ENCODE data around the gene PRDM2. TPM values are rescaled to one million over a fixed set of nuclear protein-coding genes. Genes with fewer than 3 reads are reported as not detected.

The PRDM2 gene
- polyA plus RNA-seq, 1 donor (not counting 4 experiments of a cell fraction or from before 2014, with no cell fraction given) = 13.8 TPM

DNA sequence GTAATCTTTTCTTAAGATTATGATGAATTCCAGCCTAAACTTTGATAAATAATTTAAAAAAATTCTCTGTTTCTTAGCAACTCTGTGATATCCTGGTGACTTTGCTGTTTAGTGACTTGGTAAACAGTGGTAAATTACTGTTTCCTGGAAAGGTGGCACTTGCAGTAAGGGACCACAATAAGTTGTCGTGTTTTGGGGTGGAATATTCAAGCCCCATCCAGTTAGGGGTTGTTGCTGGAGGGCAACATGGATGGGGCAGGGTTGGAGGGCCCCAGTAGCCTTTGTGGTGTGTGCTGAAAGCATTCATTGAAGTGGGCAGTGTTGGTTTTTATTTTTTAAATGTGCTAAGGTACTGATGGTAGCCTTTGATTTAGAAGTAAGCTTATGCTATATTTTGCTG is 30.3 kb downstream of the PRDM2 start:
- dilution Hi-C loops (cut with MboI; ENCODE audit: extremely low pct_ligation_motif_present, low sequenced_read_pairs) = no loop called here
- no peak overlapping the region for H2AFZ ChIP-seq (ENCODE audit: control insufficient read depth, low read length)
- no peak overlapping the region for H3K4me3 ChIP-seq (ENCODE audit: control insufficient read depth in 2 of 3, extremely low read depth in 1 of 3, insufficient read depth in 2 of 3, low read depth in 1 of 3, low read length in 3 of 3)
- H3K9me1 ChIP-seq (ENCODE audit: control insufficient read depth, extremely low read depth, insufficient read depth, low read length) = no peaks in the 10 kb centered on the region
- no peaks in the 10 kb centered on the region for H4K20me1 ChIP-seq (ENCODE audit: control insufficient read depth, extremely low read depth, insufficient read depth, low read length)
- no peaks in the 10 kb centered on the region for H3K9me3 ChIP-seq (ENCODE audit: control insufficient read depth, low read depth, low read length)
- no peak overlapping the region for H3K9ac ChIP-seq (ENCODE audit: control insufficient read depth, extremely low read depth, insufficient read depth, low read length)
- no peak for DNase-seq (ENCODE audit: low read depth, low spot score)
- H3K4me2 ChIP-seq (ENCODE audit: control insufficient read depth, extremely low read depth, insufficient read depth, low read depth, low read length) = peak overlapping the region; percentile 51
- no peak overlapping the region for H3K27ac ChIP-seq (ENCODE audit: control insufficient read depth, insufficient read depth, low read length)
- no peaks in the 10 kb centered on the region for H3K27me3 ChIP-seq (ENCODE audit: control insufficient read depth, extremely low read depth, insufficient read depth, low read length)
- no peak for FAIRE-seq
- H3K79me2 ChIP-seq (ENCODE audit: control insufficient read depth, insufficient read depth, low read length) = peaks cover 14% of the 10 kb centered on the region
- TF ChIP-seq, protein P1, sequence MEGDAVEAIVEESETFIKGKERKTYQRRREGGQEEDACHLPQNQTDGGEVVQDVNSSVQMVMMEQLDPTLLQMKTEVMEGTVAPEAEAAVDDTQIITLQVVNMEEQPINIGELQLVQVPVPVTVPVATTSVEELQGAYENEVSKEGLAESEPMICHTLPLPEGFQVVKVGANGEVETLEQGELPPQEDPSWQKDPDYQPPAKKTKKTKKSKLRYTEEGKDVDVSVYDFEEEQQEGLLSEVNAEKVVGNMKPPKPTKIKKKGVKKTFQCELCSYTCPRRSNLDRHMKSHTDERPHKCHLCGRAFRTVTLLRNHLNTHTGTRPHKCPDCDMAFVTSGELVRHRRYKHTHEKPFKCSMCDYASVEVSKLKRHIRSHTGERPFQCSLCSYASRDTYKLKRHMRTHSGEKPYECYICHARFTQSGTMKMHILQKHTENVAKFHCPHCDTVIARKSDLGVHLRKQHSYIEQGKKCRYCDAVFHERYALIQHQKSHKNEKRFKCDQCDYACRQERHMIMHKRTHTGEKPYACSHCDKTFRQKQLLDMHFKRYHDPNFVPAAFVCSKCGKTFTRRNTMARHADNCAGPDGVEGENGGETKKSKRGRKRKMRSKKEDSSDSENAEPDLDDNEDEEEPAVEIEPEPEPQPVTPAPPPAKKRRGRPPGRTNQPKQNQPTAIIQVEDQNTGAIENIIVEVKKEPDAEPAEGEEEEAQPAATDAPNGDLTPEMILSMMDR (optimal IDR thresholded peaks at IDR 0.05 in 1 of 3, IDR thresholded peaks at IDR 0.05 in 1 of 3, conservative IDR thresholded peaks at IDR 0.05 in 1 of 3; ENCODE audit: extremely low read depth in 1 of 3, insufficient read depth in 2 of 3, low read length in 3 of 3) = no peak
- no peak for TF ChIP-seq EZH2 (IDR thresholded peaks at IDR 0.05; ENCODE audit: low read length)
- H3K36me3 ChIP-seq (ENCODE audit: control insufficient read depth in 2 of 2, extremely low read depth in 1 of 2, insufficient read depth in 2 of 2, low read length in 2 of 2) = no peaks in the 10 kb centered on the region
- peaks cover 13% of the 10 kb centered on the region for H3K4me1 ChIP-seq (ENCODE audit: control insufficient read depth, extremely low read depth, insufficient read depth, low read length)

DNA sequence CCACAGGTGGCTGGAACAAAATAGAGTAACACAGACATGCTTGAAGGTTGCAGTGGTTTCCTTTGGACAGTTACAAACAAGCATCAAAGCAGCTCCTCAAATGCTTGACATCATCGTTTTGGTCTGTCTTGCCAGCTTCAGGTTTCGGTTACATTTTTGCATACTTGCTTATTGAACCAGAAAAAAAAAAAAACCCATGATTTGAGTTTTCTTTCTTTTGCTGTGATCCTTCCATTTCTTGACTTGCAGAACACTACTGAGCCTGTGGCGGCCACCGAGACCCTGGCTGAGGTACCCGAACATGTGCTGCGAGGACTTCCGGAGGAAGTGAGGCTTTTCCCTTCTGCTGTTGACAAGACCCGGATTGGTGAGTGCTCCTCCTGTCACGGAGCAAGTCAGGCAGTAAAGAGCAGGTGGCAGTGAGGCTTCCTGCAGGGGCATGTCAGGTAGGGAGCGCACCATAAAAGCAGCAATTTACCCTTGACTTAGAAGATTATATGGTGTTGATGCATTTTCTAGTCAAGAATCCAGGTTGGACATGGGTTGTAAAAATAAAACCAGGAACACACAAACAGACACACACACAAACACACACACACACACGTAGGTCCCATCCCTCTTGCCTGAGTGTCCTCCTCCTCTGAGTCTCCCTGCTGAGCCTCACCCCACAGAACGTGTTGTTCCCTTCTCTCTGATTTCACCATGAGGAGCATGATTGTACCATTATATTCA is 30.9 kb downstream of the PRDM2 start:
- Histone ChIP-seq H3K4me2 (ENCODE audit: control insufficient read depth, extremely low read depth, insufficient read depth, low read depth, low read length) (peak overlapping the region; percentile 51), H3K9ac (ENCODE audit: control insufficient read depth, extremely low read depth, insufficient read depth, low read length) (no peak overlapping the region), H3K4me3 (ENCODE audit: control insufficient read depth in 2 of 3, extremely low read depth in 1 of 3, insufficient read depth in 2 of 3, low read depth in 1 of 3, low read length in 3 of 3) (no peak overlapping the region), H4K20me1 (ENCODE audit: control insufficient read depth, extremely low read depth, insufficient read depth, low read length) (no peaks in the 10 kb centered on the region), H3K79me2 (ENCODE audit: control insufficient read depth, insufficient read depth, low read length) (peaks cover 14% of the 10 kb centered on the region), H3K36me3 (ENCODE audit: control insufficient read depth in 2 of 2, extremely low read depth in 1 of 2, insufficient read depth in 2 of 2, low read length in 2 of 2) (no peaks in the 10 kb centered on the region), H3K9me3 (ENCODE audit: control insufficient read depth, low read depth, low read length) (no peaks in the 10 kb centered on the region), H3K4me1 (ENCODE audit: control insufficient read depth, extremely low read depth, insufficient read depth, low read length) (peaks cover 10% of the 10 kb centered on the region), H3K27me3 (ENCODE audit: control insufficient read depth, extremely low read depth, insufficient read depth, low read length) (no peaks in the 10 kb centered on the region), H3K27ac (ENCODE audit: control insufficient read depth, insufficient read depth, low read length) (no peak overlapping the region), H2AFZ (ENCODE audit: control insufficient read depth, low read length) (peak overlapping the region; percentile 25), H3K9me1 (ENCODE audit: control insufficient read depth, extremely low read depth, insufficient read depth, low read length) (no peaks in the 10 kb centered on the region)
- TF ChIP-seq EZH2 (IDR thresholded peaks at IDR 0.05; ENCODE audit: low read length) = no peak
- TF ChIP-seq, protein P1 (optimal IDR thresholded peaks at IDR 0.05 in 1 of 3, IDR thresholded peaks at IDR 0.05 in 1 of 3, conservative IDR thresholded peaks at IDR 0.05 in 1 of 3; ENCODE audit: extremely low read depth in 1 of 3, insufficient read depth in 2 of 3, low read length in 3 of 3) = no peak
- DNase-seq (ENCODE audit: low read depth, low spot score) (no peak), FAIRE-seq (peak; percentile 60)
- dilution Hi-C loops (cut with MboI; ENCODE audit: extremely low pct_ligation_motif_present, low sequenced_read_pairs) = no loop called here

All from keratinocyte (primary cell).